ELR (cell line): ENCODE data around the gene COQ10A.

Source experiments
- DNase-seq: peaks from one replicate; pipeline ENCODE4 v3.0.0-alpha.2; 2015; ENCODE audit warnings: low read depth

Gene COQ10A

DNA sequence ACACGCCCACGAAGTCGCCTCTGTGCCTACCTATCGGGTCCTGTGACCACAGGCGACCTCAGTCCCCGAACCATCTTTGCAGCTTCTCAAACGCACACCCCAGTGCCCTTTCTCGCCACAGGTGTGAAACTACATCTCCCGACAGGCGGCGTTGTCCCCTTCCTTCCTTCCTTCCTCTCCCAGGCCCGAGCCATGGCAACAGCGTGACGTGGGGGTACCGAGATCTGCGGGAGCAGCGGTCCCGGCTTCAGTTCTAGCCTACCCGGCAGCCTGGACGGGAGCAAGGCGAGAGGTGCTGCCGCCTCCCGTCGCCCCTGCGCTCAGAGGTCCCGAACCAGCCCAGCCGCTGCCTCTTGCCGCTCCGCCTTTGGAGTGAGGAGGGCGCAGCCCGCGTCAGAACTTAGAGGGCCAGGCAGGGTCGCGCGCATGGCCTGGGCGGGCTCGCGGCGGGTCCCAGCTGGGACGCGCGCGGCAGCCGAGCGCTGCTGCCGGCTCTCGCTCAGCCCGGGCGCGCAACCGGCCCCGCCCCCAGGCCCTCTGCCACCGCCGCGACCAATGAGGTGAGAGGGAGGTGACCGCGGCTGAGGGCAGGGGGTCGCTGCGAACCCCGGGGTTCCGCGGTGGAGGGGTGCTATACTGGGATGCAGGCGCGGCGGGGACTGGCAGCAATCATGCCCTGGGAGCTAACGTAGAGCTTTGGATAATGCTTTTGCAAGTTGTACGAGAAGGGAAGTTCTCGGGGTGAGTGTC, at the start of gene COQ10A:
Gene COQ10A (plus strand): TSS at position 250 of the 750 bp plus-strand sequence. CDS start 177 bp downstream, at position 427.
- DNase-seq: peak; percentile 92

DNA sequence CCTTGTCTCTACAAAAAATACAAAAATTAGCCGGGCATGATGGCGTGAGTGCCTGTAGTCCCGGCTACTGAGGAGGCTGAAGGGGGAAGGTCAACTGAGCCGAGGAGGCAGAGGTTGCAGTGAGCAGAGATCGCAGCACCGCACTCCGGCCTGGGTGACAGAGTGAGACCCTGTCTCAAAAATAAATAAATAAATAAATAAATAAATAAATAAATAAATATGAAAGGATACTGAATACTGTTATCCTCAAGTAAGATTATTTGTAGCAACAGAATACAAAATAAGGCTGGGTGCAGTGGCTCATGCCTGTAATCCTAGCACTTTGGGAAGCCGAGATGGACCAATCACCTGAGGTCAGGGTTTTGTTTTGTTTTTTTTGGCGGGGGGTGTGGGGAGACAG, 46.9 kb upstream of the COQ10A start:
- no peak for DNase-seq

DNA sequence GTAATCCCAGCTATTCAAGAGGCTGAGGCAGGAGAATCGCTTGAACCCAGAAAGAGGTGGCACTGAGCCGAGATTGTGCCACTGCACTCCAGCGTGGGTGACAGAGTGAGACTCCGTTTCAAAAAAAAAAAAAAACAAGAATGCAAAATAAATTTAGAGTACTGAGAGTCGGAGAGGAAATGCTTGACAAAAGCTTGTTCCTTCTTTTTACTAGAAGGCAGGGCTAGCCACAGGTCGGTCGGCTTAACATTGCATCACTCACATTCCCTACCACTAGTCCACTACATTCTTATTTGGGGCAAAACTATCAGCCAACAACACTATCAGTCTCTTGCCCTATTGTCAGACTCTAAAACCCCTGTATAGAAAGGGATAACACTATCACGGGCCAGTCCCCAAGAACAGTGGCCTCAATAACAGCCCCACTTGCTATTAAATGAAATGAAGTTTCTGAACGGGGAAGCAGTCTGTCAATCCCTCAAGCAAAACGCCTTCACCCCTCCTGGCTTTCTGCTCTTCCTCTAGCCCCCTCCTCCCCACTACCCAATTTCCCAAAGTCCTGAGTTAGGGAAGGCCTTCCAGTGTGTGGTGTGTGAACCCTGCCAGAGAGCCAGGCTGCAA, 46.0 kb upstream of the COQ10A start:
- peak; percentile 42 for DNase-seq

DNA sequence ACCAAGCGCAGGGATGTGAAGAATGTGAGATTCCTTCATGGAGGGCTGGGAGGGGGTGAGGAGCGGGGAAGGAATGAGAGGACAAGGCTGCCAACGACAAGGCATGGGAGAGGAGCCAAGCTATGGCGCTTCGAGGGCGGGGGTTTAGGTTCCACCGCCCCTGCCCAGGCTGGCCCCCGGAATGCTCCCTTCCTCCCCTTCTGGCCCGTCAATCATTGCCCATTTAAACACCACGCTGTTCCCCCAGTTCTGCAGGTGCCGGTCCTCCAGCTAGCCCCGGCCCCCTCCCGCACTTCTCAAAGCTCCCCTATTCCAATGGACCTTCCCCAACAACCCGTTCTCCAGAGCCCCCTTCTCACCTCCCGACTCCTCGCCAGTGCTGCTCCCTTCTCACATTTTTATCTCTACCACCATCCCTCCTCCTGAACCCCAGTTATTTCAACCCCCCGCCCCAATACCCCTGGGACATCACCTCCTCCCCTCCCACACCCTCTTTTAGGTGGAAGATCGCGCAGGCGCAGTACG, 45.4 kb upstream of the COQ10A start:
- DNase-seq: peak; percentile 73

DNA sequence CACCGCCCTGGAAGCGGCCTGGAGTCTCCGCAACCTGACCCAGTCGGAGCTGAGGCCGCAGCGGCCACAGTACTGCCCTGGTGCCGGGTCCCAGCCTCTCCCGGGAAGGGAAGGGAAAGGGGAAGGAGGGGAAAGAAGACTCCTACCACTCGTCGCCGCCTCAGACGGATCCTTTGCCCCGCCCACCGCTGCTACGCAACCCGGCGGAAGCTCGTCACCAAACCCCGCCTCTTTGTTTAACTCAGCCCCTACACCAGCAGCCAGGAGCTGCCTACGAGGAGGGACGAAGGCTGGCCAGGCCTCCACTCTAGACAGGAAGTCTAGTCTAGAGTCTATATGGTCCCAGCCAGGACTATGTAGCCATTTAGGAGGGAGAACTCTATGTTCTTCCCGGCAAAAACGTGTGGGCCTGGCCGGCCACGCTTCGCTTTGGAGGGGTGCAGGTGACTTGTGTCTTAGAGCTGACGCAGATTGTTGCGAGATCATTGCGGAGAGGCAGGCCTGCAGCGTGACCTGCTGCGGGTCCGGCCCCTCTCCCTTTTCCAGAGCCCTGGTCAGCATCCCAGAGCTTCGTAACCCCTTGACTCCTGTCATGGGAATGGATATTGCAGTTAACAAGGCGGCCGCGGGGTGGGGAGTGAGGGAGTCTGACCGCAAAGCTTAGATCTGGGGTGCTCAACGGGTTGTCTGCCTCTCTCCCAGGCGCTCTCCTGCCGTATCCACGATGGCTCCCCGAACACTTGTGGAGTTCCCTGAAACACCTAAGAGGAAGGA, 44.8 kb upstream of the COQ10A start, which contains the start of gene RNF41:
Gene RNF41 (minus strand): TSS at position 166 of the 774 bp plus-strand sequence. CDS start 7,875 bp downstream, outside the sequence.
- peak; percentile 98 for DNase-seq

DNA sequence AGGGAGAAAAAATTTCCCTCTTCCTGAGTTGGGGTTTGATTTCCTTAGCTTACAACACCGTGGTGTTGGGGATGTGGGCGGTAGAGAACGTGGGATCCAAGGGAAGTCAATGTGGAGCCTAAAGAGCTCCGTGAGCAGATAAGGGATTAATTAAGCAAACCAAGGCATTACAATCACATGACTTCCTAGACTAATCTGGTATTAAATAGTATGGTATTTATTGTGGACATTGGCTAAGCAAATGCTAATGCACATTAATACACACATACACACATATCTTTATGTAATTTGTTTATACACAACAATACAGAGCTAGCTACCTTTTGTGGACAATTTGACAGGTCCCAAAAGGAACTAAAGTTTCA, 44.2 kb upstream of the COQ10A start:
- DNase-seq: no peak

DNA sequence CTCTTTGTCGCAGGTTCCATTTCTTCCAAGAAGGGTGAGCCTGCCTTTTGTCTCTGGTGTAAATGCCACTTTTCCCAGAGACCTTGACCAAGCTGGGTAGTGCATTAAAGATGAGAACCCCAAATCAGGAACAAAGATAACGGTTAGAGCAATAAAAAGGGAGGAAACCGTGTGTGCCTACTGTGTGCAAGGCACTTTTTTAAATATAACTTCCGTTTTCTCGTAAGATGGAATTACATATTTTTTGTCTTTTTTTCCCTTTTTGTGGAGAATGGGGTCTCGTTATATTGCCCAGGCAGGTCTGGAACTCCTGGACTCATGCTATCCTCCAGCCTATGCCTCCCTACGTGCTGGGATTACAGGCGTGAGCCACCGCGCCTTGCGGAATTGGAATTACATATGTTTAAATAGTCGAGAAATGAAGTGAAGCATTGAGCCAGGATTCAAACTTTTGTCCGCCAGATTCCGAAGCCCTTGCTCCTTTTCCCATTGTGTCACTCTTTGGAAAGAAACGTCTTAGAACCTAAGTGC, 43.1 kb upstream of the COQ10A start:
- no peak for DNase-seq

DNA sequence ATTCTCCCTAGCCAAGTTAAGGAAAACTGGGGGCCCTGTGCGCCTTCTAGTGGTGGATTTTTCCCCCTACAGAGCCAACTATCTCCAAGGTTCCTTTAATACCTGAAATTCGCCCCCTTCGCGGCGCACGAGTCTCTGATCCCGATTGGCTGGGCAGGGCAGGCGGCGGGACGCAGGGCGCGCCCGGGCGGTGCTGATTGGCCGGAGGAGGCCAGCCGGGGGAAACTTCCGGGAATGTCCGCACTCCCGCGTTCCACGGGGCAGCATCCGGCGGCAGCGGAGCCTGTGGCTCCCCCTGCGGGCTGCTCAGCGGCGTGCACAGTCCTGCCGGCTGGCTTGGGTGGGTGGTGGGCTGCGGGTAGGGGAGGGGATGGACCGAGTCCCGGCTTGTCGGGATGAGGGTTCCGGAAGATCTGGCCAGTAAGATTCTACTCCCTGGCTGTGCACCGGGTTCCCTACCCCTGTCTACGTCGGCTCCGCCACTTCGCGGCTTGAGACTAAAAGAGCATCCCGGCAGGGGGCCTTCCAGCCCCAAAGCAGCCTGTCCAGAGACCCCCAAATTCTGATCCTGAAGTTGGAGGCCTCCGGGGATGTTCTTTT, 42.5 kb upstream of the COQ10A start, which contains the start of gene NABP2:
Gene NABP2 (plus strand): TSS at position 241 of the 600 bp plus-strand sequence. CDS start 515 bp downstream, outside the sequence.
- peak; percentile 99 for DNase-seq

DNA sequence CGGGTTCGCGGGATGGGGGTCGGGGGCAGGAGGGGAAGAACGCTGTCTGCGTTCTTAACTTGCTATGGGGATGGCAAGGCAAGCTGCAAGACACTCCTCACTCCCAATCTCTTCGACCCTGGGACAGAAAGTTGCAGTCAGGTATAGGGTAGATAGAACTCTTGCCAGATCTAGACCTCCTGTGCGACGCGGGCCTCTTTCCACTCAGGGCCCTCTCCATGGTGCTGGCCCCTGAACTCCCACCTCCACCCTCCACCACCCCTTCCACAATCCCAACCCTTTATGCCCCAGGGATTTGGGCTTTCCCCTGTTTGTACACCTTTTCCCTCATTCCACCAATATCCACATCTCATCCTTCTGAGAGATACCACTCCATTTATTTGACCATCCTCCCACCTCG, 41.8 kb upstream of the COQ10A start:
- no peak for DNase-seq

DNA sequence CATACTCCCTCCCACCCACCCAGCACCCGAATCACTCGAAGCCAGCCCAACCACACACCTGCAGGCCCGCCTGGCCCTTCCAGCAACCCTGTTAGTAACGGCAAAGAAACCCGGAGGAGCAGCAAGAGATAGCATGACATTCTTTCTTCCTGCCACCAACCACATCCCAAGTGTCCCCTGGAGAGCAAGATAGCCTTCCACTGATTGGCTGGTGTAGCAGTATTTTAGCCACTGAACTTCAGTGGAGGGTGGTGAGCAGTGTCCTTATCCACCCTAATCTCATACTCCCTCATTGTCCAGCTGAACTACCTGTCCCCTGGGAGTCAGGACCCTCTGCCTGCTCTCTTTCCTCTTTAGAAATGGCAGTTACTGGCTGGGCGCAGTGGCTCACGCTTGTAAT, 37.7 kb upstream of the COQ10A start:
- DNase-seq: no peak

DNA sequence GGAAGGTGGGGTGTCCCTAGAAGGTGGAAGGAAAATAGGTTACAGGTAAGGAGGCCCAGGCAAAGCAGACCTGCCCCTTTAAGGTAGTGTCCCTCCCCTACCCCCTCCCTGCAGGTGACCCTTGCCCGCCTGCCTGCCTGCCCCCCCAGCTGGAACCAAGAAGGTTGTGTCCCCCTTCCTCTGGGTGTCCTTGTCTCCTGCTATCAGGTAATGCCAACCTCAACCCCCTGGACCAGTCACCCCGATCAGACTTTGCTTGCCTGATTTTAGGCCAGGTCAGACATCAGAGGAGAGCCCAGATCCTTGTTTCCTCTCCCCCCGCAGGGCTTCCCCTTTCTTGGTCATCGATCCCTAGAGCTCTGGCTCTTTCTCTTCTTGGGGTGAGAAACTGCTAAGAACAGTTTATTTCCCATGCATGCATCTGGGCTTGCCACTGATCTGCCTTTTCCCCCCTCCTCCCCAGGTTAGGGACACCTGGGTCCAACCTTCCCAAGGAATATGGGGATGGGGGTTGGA, 36.8 kb upstream of the COQ10A start, which contains the start of gene SLC39A5:
Gene SLC39A5 (plus strand): TSS at position 136 of the 516 bp plus-strand sequence. CDS start 1,224 bp downstream, outside the sequence.
- DNase-seq: no peak

DNA sequence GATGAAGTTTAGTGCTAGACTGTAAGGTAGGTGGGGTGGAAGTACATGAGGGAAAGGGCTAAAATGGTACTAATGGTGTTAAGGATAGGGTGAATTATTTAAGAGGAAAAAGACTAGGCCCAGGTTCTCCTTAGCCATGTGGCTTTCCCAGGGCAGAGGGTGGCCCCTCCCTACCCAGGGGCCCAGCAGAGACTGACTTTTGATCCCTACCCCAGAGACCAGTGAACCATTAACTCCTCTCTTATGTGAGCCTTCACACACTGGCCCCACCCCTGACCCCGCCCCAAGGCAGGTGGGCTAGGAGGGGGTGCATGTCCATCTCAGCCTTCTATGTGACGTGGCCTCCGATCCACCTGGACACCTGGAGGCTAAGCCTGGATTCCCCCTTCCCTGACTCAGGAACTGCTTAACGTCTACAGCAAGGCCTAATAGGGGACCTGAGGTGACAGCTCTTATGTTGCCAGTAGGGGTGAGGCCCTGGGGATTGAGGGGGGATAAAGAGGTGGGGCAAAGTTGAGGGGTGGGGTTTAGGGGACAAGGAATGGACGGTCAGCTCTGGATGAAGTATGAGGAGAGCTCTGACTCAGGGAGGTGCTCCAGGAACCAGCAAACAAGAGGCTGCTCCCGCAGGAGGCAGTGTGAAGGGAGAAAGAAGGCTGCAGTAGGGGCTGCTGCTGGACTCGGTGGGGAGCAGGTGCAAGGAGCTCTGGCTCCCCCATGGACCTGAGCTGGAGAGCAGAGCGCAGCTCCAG, 36.1 kb upstream of the COQ10A start:
- DNase-seq: no peak

DNA sequence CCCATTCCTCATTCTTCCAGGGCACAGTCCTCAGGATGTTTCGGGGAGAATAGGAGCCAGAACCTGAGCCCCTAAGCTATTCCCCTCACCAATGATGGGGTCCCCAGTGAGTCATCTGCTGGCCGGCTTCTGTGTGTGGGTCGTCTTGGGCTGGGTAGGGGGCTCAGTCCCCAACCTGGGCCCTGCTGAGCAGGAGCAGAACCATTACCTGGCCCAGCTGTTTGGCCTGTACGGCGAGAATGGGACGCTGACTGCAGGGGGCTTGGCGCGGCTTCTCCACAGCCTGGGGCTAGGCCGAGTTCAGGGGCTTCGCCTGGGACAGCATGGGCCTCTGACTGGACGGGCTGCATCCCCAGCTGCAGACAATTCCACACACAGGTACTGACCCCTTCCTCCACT, 35.6 kb upstream of the COQ10A start:
- no peak for DNase-seq

DNA sequence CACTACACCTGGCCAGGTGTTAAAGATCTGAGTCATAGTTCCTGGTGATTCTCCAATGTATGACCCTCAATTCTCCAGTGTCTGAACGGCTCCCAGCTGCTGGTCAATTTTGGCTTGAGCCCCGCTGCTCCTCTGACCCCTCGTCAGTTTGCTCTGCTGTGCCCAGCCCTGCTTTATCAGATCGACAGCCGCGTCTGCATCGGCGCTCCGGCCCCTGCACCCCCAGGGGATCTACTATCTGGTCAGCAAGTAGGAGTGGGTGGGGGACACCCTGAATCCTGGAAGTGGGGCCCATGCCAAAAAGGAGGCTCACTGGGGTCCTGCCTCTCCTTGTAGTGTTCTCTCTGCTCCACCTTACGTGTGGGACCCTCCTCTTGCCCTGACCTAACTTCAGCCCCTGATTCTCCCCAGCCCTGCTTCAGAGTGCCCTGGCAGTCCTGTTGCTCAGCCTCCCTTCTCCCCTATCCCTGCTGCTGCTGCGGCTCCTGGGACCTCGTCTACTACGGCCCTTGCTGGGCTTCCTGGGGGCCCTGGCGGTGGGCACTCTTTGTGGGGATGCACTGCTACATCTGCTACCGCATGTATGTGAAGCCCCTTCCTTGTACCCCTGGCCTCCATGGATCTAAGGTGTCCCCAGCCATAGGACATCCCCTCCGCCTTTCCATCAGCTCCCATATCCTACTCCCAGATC, 31.9 kb upstream of the COQ10A start:
- DNase-seq: no peak

DNA sequence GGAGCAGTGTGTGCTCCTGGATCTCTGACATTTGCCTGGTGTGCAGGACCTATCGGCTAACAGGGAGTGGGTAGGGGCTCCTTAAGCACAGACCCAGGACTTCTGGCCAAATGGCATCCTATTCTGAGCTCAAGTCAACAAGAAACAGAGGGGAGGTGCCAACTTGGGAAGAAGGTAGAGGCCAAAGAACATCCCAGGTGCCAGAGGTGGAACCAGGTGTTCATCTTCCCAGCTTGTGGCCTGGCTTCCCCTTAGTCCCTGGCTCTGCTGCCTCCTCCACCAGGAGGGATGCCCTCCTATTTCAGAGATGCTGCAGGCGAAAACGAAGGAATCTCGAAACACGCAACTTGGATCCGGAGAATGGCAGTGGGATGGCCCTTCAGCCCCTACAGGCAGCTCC, 30.7 kb upstream of the COQ10A start:
- DNase-seq: no peak

DNA sequence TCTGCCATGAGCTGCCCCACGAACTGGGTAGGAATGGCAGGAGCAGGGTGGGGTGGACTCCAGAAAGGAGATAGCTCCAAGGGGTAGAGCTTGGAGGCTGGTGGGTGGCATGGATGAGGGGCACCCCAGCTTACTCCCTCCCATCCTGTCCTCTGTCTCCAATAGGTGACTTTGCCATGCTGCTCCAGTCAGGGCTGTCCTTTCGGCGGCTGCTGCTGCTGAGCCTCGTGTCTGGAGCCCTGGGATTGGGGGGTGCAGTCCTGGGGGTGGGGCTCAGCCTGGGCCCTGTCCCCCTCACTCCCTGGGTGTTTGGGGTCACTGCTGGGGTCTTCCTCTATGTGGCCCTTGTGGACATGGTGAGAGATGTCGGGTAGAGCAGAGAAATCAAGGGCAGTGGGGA, 29.8 kb upstream of the COQ10A start:
- DNase-seq: no peak

DNA sequence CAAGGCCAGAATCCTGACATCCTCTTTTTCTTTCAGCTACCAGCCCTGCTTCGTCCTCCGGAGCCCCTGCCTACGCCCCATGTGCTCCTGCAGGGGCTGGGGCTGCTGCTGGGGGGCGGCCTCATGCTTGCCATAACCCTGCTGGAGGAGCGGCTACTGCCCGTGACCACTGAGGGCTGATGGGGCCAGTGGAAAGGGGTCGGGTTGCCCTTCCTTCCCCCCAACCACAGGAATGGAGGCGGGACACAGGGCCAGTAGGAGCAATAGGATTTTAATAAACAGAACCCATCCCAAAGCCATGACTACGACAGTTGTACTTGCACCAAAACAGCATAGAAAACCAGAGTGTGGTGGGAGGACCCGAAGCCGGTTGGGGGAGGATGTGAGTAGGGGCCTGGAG, 29.2 kb upstream of the COQ10A start:
- DNase-seq: no peak

DNA sequence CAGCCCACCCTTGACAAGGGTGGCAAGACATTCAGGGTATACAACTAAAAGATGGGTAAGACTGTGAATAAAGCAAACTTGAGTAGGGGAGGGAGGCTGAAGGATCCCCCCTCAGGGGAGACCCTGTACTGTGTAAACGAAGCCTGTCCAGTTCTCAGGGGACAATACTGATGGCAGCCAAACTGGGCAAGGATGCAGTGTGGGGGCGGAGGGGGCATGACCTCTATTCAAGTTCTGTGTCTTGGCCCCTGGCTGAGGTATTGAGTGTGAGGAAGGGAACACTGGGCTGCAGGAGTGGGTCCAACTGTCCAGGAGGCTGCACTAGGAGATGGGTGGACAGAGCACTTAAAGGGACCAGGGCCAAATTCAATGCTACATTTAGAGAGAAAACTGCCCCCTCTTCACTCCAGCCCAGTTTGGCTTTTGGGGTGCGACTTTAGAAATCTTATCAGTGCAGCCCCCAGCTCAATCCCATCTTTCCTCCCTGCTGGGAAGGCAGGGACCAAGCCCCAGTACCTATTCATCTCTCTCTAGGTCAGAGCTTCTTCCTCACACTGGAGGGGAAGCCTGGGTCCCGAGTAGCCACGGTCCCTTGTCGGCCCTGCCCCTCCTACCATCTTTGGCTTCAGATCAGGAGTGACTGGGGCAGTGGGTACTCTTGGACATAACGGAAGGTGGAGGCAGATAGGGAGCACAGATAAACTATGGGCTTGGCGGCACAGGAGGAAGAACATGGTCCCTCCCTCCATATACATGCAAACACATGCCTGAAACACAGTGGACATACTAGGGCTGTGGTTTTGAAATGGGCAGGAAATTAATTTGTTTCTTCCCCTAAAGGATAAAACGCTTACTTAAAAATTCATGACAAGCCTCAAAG, 25.1 kb upstream of the COQ10A start:
- no peak for DNase-seq

DNA sequence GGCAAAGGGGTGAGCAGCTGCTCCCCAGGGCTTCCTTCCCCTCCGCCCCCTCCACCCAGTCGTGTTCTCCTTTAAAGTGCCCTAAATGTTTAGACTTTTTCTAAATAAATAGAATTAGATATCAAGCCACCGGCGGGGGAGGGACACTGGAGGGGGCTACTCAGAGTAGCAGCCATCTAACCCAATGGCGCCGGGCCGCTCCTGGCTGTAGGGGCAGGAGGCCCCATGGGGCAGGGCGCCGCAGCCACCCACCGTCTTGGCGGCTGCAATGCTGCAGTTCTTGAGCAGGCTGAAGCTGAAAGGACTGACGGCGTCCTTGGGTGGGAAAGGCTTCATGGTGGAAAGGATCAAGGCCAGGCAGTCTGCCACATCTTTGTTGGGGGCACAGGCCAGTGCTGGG, 23.8 kb upstream of the COQ10A start:
- no peak for DNase-seq
